ENCODE data around the gene CSNK1G2. TPM values are rescaled to one million over a fixed set of nuclear protein-coding genes. Genes with fewer than 3 reads are reported as not detected.
A peak's percentile ranks its signal among the peaks of the same experiment; 100 is the strongest.

Gene CSNK1G2
- total and polyA plus RNA-seq, 12 donors, result 30.0 to 120 (median 73.6) TPM

- 74 to 91% (median 78%) methylated on average over 4 to 34 of the region's 34 CpGs for WGBS, 4 donors
- H3K27ac ChIP-seq, result no peak overlapping the region
- no peak for TF ChIP-seq CTCF (IDR thresholded peaks at IDR 0.05)
- TF ChIP-seq POLR2A (IDR thresholded peaks at IDR 0.05), result no peak
- no peaks in the 10 kb centered on the region for H3K27me3 ChIP-seq
- intact Hi-C loops (cut with DNase I), result no loop called here
- DNase-seq, result peak in 3 of 7 donors; percentile 51 to 75 (median 70)
- H3K4me1 ChIP-seq (replicated peaks in 1 of 2), result peaks cover 5 to 23% of the 10 kb centered on the region in 2 donors
- H3K9me3 ChIP-seq (replicated peaks in 1 of 3), result no peaks in the 10 kb centered on the region
- H3K4me3 ChIP-seq, result no peak overlapping the region
- no peaks in the 10 kb centered on the region for H3K36me3 ChIP-seq (replicated peaks in 1 of 2)
Observed at GRCh38 chr19:1947651-1948209, 6.8 kb downstream of the CSNK1G2 start.

- no peak for TF ChIP-seq POLR2A (IDR thresholded peaks at IDR 0.05)
- TF ChIP-seq CTCF (IDR thresholded peaks at IDR 0.05), result no peak
- Histone ChIP-seq H3K27ac (no peak overlapping the region), H3K36me3 (replicated peaks in 1 of 2) (no peaks in the 10 kb centered on the region), H3K9me3 (replicated peaks in 1 of 3) (no peaks in the 10 kb centered on the region), H3K27me3 (no peaks in the 10 kb centered on the region), H3K4me1 (replicated peaks in 1 of 2) (peaks cover 0 to 5% of the 10 kb centered on the region in 2 donors), H3K4me3 (no peak overlapping the region)
- no peak for DNase-seq
- WGBS, 4 donors, result 91 to 93% (median 92%) methylated on average over 39 to 44 of the region's 44 CpGs
- intact Hi-C loops (cut with DNase I), result loop anchor here in 1 of 2 donors (10.0 kb wide), 1 partner anchor 55 kb away; no protein-coding TSS in a partner anchor
Observed at GRCh38 chr19:1949304-1950101, 8.5 kb downstream of the CSNK1G2 start.

GRCh38 chr19:1950640-1951039, 9.7 kb downstream of the CSNK1G2 start:
- no peak overlapping the region for H3K4me3 ChIP-seq
- WGBS, 4 donors, result 96 to 100% (median 97%) methylated on average over 8 to 16 of the region's 16 CpGs
- H3K36me3 ChIP-seq (replicated peaks in 1 of 2), result no peaks in the 10 kb centered on the region
- intact Hi-C loops (cut with DNase I), result loop anchor here in 1 of 2 donors (10.0 kb wide), 1 partner anchor 54 kb away; no protein-coding TSS in a partner anchor
- H3K27ac ChIP-seq, result no peak overlapping the region
- DNase-seq, result no peak
- H3K9me3 ChIP-seq (replicated peaks in 1 of 3), result no peaks in the 10 kb centered on the region
- H3K27me3 ChIP-seq, result no peaks in the 10 kb centered on the region
- peaks cover 0 to 1% of the 10 kb centered on the region in 2 donors for H3K4me1 ChIP-seq (replicated peaks in 1 of 2)
- TF ChIP-seq CTCF (IDR thresholded peaks at IDR 0.05) (no peak), POLR2A (IDR thresholded peaks at IDR 0.05) (no peak)

GRCh38 chr19:1952635-1953034, 11.7 kb downstream of the CSNK1G2 start:
- intact Hi-C loops (cut with DNase I), result loop anchor here in 1 of 2 donors (10.0 kb wide), 1 partner anchor 52 kb away; no protein-coding TSS in a partner anchor

More at GRCh38 chr19:1952635-1953034, 11.7 kb downstream of the CSNK1G2 start:
- Histone ChIP-seq H3K4me3 (no peak overlapping the region), H3K27me3 (no peaks in the 10 kb centered on the region), H3K4me1 (replicated peaks in 1 of 2) (peaks cover 4 to 9% of the 10 kb centered on the region in 2 donors), H3K27ac (no peak overlapping the region), H3K9me3 (replicated peaks in 1 of 3) (no peaks in the 10 kb centered on the region), H3K36me3 (replicated peaks in 1 of 2) (no peaks in the 10 kb centered on the region)
- TF ChIP-seq CTCF (IDR thresholded peaks at IDR 0.05) (no peak), POLR2A (IDR thresholded peaks at IDR 0.05) (no peak)
- DNase-seq, result no peak
- WGBS, 4 donors, result 79 to 88% (median 84%) methylated on average over 17 to 21 of the region's 21 CpGs
